Activated CD8-positive, alpha-beta memory T cell treated with anti-CD3 and anti-CD28 coated beads, Interleukin-2, amount 50 U/mL, for 4 hours (primary cell): ENCODE measurements around the gene HOMER2.
"Not testable (repeated sequence)": the region's sequence is repeated elsewhere in the genome, so short reads cannot be mapped to it uniquely, and the experiment has no call there.

ENCODE experiments used
- DNase-seq: peaks from one replicate; pipeline ENCODE4 v3.0.0-alpha.2; 2020

The HOMER2 gene

GRCh38 chr15:82963471-82964341 lies 11.2 kb upstream of the HOMER2 start:
- DNase-seq: no peak

- DNase-seq: no peak
These were observed 8.2 kb upstream of the HOMER2 start for GRCh38 chr15:82960766-82961165.

GRCh38 chr15:82959423-82959822 lies 6.9 kb upstream of the HOMER2 start:
- DNase-seq: no peak

- DNase-seq: no peak
These were observed 6.1 kb upstream of the HOMER2 start for GRCh38 chr15:82958638-82959037.

GRCh38 chr15:82951472-82952157 lies 905 bp downstream of the HOMER2 start:
- no peak for DNase-seq

GRCh38 chr15:82950746-82951370 lies 1.7 kb downstream of the HOMER2 start:
- DNase-seq: no peak

GRCh38 chr15:82950295-82950694 lies 2.2 kb downstream of the HOMER2 start:
- no peak for DNase-seq

- DNase-seq: no peak
These were observed 6.3 kb downstream of the HOMER2 start for GRCh38 chr15:82946155-82946701.

- DNase-seq: no peak
These were observed 7.2 kb downstream of the HOMER2 start for GRCh38 chr15:82945326-82945725.

- no peak for DNase-seq
These were observed 7.7 kb downstream of the HOMER2 start for GRCh38 chr15:82944821-82945220.

- no peak for DNase-seq
These were observed 8.5 kb downstream of the HOMER2 start for GRCh38 chr15:82944056-82944455.

- DNase-seq: no peak
These were observed 9.3 kb downstream of the HOMER2 start for GRCh38 chr15:82943176-82943575.

- no peak for DNase-seq
These were observed 9.8 kb downstream of the HOMER2 start for GRCh38 chr15:82942691-82943090.

GRCh38 chr15:82939678-82940077 lies 12.8 kb downstream of the HOMER2 start:
- not testable (repeated sequence) for DNase-seq

- DNase-seq: no peak
These were observed 14.8 kb downstream of the HOMER2 start for GRCh38 chr15:82937712-82938058.

GRCh38 chr15:82936966-82937711 lies 15.4 kb downstream of the HOMER2 start:
- no peak for DNase-seq

- no peak for DNase-seq
These were observed 17.1 kb downstream of the HOMER2 start for GRCh38 chr15:82935382-82935781.

- DNase-seq: no peak
These were observed 18.2 kb downstream of the HOMER2 start for GRCh38 chr15:82934100-82934880.

- DNase-seq: no peak
These were observed 18.9 kb downstream of the HOMER2 start for GRCh38 chr15:82933576-82933975.

GRCh38 chr15:82931221-82931620 lies 21.3 kb downstream of the HOMER2 start:
- DNase-seq: no peak

- DNase-seq: no peak
These were observed 22.1 kb downstream of the HOMER2 start for GRCh38 chr15:82930461-82930860.

- DNase-seq: no peak
These were observed 23.8 kb downstream of the HOMER2 start for GRCh38 chr15:82928711-82929110.
